Transverse colon (tissue), 4 donors: ENCODE measurements around the gene C21orf58.

Experiments
- POLR2AphosphoS5 ChIP-seq, 3 donors: sonication (generic); formaldehyde crosslinking; IDR thresholded peaks; one replicate each; pipeline ENCODE4 v1.6.1; 2016; ENCODE audit warnings: antibody characterized with exemption in 3 of 3
- TF ChIP-seq, protein P1 (sequence below), 5 experiments: fragments of 200-600 bp in 3 of 5; fragments of 450-650 bp in 2 of 5; sonication (generic) in 3 of 5; IDR thresholded peaks; 1 replicate in 2 of 5; 2 replicates in 3 of 5; pipeline ENCODE4 v1.5.1; 2016 to 2017; ENCODE audit warnings: antibody characterized with exemption in 5 of 5, inconsistent platforms in 3 of 5, mild to moderate bottlenecking in 2 of 5, moderate library complexity in 1 of 5

DNA sequence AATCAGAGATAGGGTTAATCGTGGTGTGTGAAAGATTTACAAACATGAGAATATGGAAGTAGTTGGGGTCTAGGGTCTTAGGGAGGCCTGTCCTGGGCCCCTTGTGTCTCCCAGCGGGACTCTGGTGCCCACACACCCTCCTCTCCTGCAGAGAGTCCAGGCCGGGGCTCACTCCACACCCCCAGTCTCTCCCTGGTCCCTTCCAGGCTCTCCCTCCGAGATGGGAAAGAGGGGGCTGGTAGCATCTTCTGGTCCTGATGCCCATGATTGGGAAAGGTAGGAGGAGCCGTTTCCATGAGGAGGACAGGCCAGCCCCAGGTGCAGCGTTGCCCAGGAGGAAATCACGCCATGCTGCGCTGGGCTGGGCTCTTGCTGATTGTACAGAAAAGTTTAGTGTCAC is 26.9 kb upstream of the C21orf58 start:
- TF ChIP-seq POLR2AphosphoS5 (IDR thresholded peaks at IDR 0.05), result no peak
- TF ChIP-seq, protein P1, sequence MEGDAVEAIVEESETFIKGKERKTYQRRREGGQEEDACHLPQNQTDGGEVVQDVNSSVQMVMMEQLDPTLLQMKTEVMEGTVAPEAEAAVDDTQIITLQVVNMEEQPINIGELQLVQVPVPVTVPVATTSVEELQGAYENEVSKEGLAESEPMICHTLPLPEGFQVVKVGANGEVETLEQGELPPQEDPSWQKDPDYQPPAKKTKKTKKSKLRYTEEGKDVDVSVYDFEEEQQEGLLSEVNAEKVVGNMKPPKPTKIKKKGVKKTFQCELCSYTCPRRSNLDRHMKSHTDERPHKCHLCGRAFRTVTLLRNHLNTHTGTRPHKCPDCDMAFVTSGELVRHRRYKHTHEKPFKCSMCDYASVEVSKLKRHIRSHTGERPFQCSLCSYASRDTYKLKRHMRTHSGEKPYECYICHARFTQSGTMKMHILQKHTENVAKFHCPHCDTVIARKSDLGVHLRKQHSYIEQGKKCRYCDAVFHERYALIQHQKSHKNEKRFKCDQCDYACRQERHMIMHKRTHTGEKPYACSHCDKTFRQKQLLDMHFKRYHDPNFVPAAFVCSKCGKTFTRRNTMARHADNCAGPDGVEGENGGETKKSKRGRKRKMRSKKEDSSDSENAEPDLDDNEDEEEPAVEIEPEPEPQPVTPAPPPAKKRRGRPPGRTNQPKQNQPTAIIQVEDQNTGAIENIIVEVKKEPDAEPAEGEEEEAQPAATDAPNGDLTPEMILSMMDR (IDR thresholded peaks at IDR 0.05), result no peak
